Transverse colon (tissue), 4 donors: Measurements from ENCODE around the gene ENAM.

Experiments
- CTCF ChIP-seq, 5 experiments: fragments of 200-600 bp in 3 of 5; fragments of 450-650 bp in 2 of 5; sonication (generic) in 3 of 5; IDR thresholded peaks; 1 replicate in 2 of 5; 2 replicates in 3 of 5; pipeline ENCODE4 v1.5.1; 2016 to 2017; ENCODE audit warnings: antibody characterized with exemption in 5 of 5, inconsistent platforms in 3 of 5, mild to moderate bottlenecking in 2 of 5, moderate library complexity in 1 of 5
- POLR2A ChIP-seq: fragments of 450-650 bp; IDR thresholded peaks from one replicate; pipeline ENCODE4 v1.6.1; 2016; ENCODE audit warnings: antibody characterized with exemption, mild to moderate bottlenecking, moderate library complexity
- POLR2AphosphoS5 ChIP-seq, 3 donors: sonication (generic); formaldehyde crosslinking; IDR thresholded peaks; one replicate each; pipeline ENCODE4 v1.6.1; 2016; ENCODE audit warnings: antibody characterized with exemption in 3 of 3

GRCh38 chr4:70660106-70660505, 31.6 kb downstream of the ENAM start:
- TF ChIP-seq CTCF (IDR thresholded peaks at IDR 0.05) (no peak), POLR2A (no peak), POLR2AphosphoS5 (IDR thresholded peaks at IDR 0.05) (no peak)
